Fibroblast of gingiva (primary cell): ENCODE results near the gene GAL3ST1.

Source experiments
- DNase-seq: peaks from one replicate; pipeline ENCODE4 v3.0.0-alpha.2; 2011; ENCODE audit warnings: low read depth

Gene GAL3ST1

GRCh38 chr22:30531651-30532608 lies 42.5 kb downstream of the GAL3ST1 start:
- no peak for DNase-seq

DNA sequence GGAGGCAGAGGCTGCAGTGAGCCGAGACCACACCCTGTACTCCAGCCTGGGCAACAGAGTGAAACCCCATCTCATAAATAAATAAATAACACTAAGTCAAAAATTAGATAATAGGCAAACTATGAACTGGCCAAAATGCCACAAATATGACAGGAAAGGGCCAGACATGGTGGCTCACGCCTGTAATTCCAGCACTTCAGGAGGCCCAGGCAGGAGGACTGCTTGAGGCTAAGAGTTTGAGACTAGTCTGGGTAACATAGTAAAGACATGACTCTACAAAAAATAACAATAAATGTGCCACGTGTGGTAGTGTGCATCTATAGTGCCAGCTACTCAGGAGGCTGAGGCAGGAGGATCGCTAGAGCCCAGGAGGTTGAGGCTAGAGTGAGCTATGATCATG lies 47.8 kb downstream of the GAL3ST1 start:
- no peak for DNase-seq

DNA sequence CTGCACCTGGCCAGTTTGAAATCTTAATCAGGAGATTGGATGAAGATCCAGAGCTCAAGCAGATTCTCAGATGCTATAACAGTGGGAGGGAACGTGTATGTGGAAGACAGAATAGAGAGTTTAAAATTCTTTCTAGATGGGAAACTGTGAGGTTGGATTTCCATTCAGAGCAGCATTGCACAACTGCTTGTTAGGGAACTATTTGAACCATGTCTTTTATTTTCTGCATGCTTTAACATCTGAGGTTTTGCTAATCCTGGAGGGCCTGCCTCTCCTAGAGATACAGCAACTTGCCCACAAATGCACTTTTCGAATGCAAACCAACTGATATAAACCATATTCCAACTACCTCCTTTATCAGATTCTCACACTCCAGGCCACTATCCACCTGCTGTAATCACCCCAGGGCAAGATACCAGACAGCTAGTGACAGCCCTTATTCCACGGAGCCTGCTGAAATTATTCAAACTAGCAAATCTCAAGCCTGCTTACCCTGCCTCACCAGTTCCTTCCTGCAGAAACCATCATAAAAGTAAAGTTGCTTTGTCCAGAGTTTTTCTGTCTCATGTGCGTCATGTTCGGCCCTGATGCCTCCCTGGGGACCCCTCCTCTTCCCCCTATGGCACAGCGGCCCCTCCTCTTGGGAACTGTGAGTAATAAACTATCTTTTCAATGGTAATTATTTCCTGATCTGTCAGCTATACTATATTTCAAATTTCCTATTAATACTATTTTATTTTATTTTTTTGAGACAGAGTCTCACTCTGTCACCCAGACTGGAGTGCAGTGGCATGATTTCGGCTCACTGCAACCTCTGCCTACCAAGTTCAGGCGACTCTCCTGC lies 50.6 kb downstream of the GAL3ST1 start:
- DNase-seq = no peak

DNA sequence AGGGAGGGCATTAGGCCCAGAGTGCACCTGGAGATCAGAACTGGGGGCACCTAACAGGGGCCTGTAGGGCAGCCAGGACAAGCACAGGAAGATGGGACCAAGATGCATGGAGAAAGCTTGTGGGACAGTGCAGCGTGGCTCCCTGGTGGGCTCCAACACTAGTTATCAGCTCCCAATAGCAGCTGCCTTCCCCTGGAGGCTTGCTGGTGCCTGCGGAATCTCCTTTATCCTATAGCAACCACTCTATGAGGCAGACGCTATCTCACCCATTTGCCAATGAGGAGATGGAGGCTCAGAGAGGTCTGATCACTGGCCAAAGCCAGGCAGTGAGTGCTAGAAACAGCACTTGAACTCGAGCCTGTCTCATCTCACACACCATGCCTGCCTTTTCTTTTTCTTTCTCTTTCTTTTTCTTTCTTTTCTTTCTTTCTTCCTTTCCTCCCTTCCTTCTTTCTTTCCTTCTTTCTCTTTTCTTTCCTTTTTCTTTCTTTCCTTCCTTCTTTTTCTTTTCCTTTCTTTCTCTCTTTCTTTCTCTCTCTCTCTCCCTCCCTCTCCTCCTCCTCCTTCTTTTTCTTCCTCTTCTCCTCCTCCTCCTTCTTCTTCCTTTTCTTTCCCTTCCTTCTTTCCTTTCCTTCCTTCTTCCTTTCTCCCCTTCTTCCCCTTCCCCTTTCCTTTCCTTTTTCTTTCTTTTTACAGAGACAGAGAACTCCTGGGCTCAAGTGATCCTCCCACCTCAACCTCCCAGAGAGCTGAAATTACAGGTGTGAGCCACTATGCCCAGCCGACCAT lies 52.9 kb downstream of the GAL3ST1 start:
- DNase-seq = no peak

- no peak for DNase-seq
Observed at GRCh38 chr22:30519842-30520425, 54.5 kb downstream of the GAL3ST1 start.

DNA sequence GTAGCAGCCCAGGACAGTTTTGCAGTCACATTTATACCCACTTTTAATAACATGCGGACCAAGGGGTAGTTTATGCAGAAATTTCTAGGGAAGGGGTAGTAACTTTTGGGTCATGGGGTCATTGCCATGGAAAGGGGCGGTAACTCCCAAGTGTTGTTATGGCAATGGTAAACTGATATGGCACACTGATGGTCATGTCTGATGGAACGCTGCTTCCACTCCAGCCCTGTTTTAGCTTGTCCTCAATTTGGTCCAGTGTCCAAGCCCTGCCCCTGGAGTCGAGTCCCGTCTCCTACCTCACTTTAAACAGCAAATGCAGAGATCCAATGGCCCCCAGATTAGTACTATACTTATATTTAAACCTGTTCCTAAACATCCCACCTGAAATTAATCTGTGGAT lies 57.7 kb downstream of the GAL3ST1 start:
- no peak for DNase-seq

- no peak for DNase-seq
Observed at GRCh38 chr22:30516273-30516672, 58.2 kb downstream of the GAL3ST1 start.

DNA sequence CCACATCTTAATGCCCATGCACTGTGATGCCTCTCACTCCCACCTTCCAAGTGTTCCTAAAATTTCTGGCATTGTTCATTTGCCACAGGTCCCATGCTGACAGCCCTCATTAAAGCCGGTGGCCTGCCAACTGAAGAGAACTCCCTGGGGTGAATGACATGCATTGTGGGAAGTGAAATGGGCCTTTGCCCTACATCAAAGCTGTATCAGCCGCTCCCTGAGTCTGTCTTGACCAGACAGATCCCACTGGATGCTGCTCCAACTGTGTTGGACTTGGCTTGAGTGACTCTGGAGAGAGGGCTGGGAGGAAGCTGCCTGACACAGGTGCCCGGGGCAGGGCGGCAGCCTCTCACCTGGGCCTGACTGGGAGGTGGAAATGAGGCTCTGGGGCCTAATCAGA lies 60.2 kb downstream of the GAL3ST1 start:
- no peak for DNase-seq

GRCh38 chr22:30513462-30513861 lies 61.0 kb downstream of the GAL3ST1 start:
- no peak for DNase-seq

- DNase-seq = no peak
Observed at GRCh38 chr22:30511911-30512310, 62.6 kb downstream of the GAL3ST1 start.

DNA sequence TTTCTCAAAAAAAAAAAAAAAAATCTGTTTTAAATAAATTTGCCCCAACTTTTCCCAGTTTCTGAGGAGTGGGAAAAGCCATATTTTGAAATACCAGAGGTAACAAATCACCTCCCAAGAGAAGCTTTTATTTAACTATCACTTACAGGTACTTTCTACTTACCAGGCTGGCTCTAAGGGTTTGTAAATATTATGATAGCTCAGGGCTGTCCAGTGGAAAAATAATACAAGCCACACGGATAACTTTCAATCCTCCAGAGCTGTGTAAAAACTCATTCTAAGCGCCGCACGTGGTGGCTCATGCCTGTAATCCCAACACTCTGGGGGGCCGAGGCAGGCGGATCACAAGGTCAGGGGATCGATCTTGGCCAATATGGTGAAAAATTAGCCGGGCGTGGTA lies 63.4 kb downstream of the GAL3ST1 start:
- DNase-seq = no peak

- no peak for DNase-seq
Observed at GRCh38 chr22:30508216-30508615, 66.2 kb downstream of the GAL3ST1 start.

- no peak for DNase-seq
Observed at GRCh38 chr22:30507670-30508069, 66.8 kb downstream of the GAL3ST1 start.

GRCh38 chr22:30506507-30506968 lies 67.9 kb downstream of the GAL3ST1 start:
- no peak for DNase-seq
